DND-41 (cell line): ENCODE measurements around the gene EXD3.

Source experiments
- ATAC-seq: fragments of 200-7000 bp; cut with Tn5 transposase; 3 replicates; pipeline ENCODE4 v1.9.1; 2021; ENCODE audit warnings: low read depth; ENCODE audit not compliant: insufficient read depth
- DNase-seq: peaks from one replicate; pipeline ENCODE4 v3.0.0-alpha.2; 2020
- H2AFZ ChIP-seq: 2 replicates; pipeline ENCODE4 v1.6.0; 2012; ENCODE audit warnings: low read depth, low read length
- H3K27ac ChIP-seq: 2 replicates; pipeline ENCODE4 v1.5.1; 2012; ENCODE audit warnings: low read length, inconsistent platforms
- H3K27me3 ChIP-seq: fragments of 200-600 bp; sonication (generic); 2 replicates; pipeline ENCODE4 v1.6.0; 2012; ENCODE audit warnings: low read length, mild to moderate bottlenecking, inconsistent platforms; ENCODE audit not compliant: insufficient read depth, poor library complexity
- H3K36me3 ChIP-seq: 2 replicates; pipeline ENCODE4 v1.5.1; 2012; ENCODE audit warnings: low read length, inconsistent platforms; ENCODE audit not compliant: insufficient read depth
- H3K4me1 ChIP-seq: 2 replicates; pipeline ENCODE4 v1.5.1; 2012; ENCODE audit warnings: mild to moderate bottlenecking, low read length; ENCODE audit not compliant: insufficient read depth
- H3K4me2 ChIP-seq: 2 replicates; pipeline ENCODE4 v1.6.0; 2012; ENCODE audit warnings: mild to moderate bottlenecking, moderate library complexity, low read length, inconsistent platforms; ENCODE audit not compliant: insufficient read depth
- H3K4me3 ChIP-seq, 2 experiments: fragments of 200-600 bp in 1 of 2; shearing (Covaris generic) in 1 of 2; 2 replicates each; pipeline ENCODE4 v1.5.1; 2012 to 2016; ENCODE audit warnings: inconsistent platforms in 2 of 2, low read length in 2 of 2, mild to moderate bottlenecking in 2 of 2, low read depth in 1 of 2, moderate library complexity in 1 of 2
- H3K79me2 ChIP-seq: 2 replicates; pipeline ENCODE4 v1.6.0; 2012; ENCODE audit warnings: low read length, inconsistent platforms; ENCODE audit not compliant: insufficient read depth
- H3K9ac ChIP-seq: 2 replicates; pipeline ENCODE4 v1.6.0; 2012; ENCODE audit warnings: low read depth, mild to moderate bottlenecking, inconsistent platforms, low read length, moderate library complexity
- H3K9me3 ChIP-seq: 2 replicates; pipeline ENCODE4 v1.5.1; 2012; ENCODE audit warnings: low read length, moderate library complexity, mild to moderate bottlenecking, inconsistent platforms; ENCODE audit not compliant: insufficient read depth, severe bottlenecking
- H4K20me1 ChIP-seq: 2 replicates; pipeline ENCODE4 v1.6.0; 2012; ENCODE audit warnings: low read length; ENCODE audit not compliant: insufficient read depth
- EZH2 ChIP-seq: IDR thresholded peaks from 3 replicates; pipeline ENCODE4 v1.6.1; 2012; ENCODE audit warnings: borderline replicate concordance, low read depth, mild to moderate bottlenecking, moderate library complexity, low read length, inconsistent platforms; ENCODE audit not compliant: severe bottlenecking
- TF ChIP-seq, protein P1 (sequence below): IDR thresholded peaks from 2 replicates; pipeline ENCODE4 v1.5.1; 2012; ENCODE audit warnings: borderline replicate concordance, low read length, moderate library complexity, mild to moderate bottlenecking; ENCODE audit not compliant: poor library complexity, severe bottlenecking; ENCODE audit errors: extremely low read depth

EXD3 gene

DNA sequence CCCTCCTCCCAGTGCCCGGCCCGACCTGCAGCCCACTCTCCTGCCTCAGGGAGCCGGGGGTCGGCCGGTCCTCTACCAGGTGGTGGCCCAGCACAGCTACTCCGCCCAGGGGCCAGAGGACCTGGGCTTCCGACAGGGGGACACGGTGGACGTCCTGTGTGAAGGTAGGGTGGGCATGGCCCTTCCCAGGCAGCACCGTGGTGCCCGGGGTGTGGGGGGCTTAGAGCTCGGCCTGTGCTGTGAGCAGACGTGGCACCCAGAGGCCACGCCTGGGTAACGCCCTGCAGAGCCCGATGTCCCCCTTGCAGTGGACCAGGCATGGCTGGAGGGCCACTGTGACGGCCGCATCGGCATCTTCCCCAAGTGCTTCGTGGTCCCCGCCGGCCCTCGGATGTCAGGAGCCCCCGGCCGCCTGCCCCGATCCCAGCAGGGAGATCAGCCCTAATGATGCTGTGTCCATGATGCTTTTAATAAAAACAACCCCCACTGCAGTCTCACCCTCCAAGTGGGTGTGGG lies 11.0 kb upstream of the EXD3 start:
- no peak for ATAC-seq
- Histone ChIP-seq H3K4me3 (no peak overlapping the region), H3K4me2 (no peak overlapping the region), H3K79me2 (no peaks in the 10 kb centered on the region), H3K9me3 (no peaks in the 10 kb centered on the region), H4K20me1 (peaks cover 7% of the 10 kb centered on the region; the same call in 1 of the 2 replicates), H3K27me3 (no peaks in the 10 kb centered on the region), H3K27ac (no peak overlapping the region), H2AFZ (no peak overlapping the region), H3K9ac (no peak overlapping the region), H3K4me1 (no peaks in the 10 kb centered on the region), H3K36me3 (no peaks in the 10 kb centered on the region)
- no peak for DNase-seq
- TF ChIP-seq, protein P1, sequence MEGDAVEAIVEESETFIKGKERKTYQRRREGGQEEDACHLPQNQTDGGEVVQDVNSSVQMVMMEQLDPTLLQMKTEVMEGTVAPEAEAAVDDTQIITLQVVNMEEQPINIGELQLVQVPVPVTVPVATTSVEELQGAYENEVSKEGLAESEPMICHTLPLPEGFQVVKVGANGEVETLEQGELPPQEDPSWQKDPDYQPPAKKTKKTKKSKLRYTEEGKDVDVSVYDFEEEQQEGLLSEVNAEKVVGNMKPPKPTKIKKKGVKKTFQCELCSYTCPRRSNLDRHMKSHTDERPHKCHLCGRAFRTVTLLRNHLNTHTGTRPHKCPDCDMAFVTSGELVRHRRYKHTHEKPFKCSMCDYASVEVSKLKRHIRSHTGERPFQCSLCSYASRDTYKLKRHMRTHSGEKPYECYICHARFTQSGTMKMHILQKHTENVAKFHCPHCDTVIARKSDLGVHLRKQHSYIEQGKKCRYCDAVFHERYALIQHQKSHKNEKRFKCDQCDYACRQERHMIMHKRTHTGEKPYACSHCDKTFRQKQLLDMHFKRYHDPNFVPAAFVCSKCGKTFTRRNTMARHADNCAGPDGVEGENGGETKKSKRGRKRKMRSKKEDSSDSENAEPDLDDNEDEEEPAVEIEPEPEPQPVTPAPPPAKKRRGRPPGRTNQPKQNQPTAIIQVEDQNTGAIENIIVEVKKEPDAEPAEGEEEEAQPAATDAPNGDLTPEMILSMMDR = no peak
- no peak for TF ChIP-seq EZH2

DNA sequence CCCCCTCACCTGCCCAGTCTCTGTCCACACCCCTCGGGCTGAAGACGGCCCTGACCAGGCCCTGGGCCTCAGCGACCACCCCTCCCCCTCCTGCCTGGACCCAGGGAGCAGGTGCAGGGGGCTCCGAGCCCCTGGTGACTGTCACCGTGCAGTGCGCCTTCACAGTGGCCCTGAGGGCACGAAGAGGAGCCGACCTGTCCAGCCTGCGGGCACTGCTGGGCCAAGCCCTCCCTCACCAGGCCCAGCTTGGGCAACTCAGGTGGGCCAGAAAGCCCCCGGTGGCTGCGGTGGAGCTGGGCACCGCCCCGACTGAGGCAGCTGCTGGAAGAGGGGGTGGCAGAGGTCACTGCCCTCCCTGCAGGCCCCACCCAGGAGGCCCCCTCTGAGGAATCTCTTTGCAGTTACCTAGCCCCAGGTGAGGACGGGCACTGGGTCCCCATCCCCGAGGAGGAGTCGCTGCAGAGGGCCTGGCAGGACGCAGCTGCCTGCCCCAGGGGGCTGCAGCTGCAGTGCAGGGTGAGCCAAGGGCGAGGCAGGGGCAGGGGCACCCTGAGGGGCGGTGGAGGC lies 10.5 kb upstream of the EXD3 start:
- no peak for TF ChIP-seq EZH2
- TF ChIP-seq, protein P1 = no peak
- no peaks in the 10 kb centered on the region for H3K9me3 ChIP-seq
- no peak overlapping the region for H2AFZ ChIP-seq
- no peak overlapping the region for H3K9ac ChIP-seq
- ATAC-seq = no peak
- H3K4me1 ChIP-seq = no peaks in the 10 kb centered on the region
- H3K4me2 ChIP-seq = no peak overlapping the region
- H3K36me3 ChIP-seq = no peaks in the 10 kb centered on the region
- no peaks in the 10 kb centered on the region for H3K79me2 ChIP-seq
- H3K27me3 ChIP-seq = no peaks in the 10 kb centered on the region
- H3K27ac ChIP-seq = no peak overlapping the region
- peaks cover 7% of the 10 kb centered on the region; the same call in 1 of the 2 replicates for H4K20me1 ChIP-seq
- no peak for DNase-seq
- no peak overlapping the region for H3K4me3 ChIP-seq

DNA sequence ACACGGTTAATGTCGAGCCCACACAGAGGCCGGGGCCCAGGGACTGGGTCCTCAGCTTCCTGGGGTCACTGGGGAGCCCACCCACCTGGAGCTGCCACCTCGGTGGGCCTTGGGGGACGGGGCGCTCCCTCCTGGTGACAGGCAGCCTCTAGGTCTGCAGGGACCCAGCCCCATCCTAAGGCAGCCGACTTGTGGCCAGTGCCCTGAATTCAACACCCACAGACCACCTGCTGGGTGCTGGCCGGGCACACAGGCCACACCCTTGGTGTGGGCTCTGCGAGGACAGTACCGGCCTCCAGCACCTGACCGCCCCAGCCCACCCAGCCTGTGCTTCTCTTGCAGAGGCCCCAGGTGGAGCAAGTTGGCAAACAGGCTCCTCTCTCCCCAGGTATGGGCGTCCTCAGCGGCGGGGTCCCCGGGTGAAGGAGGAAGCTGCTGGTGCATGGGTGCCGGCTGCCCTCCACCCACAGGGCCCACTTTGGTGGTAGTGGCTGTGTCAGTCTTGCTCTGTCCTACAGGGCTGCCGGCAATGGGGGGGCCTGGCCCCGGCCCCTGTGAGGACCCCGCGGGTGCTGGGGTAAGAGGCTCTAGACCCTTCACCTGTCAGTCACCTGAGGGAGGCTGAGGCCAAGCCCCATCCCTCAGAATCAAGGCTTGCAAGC lies 9.9 kb upstream of the EXD3 start:
- no peak overlapping the region for H3K9ac ChIP-seq
- no peaks in the 10 kb centered on the region for H3K9me3 ChIP-seq
- DNase-seq (no peak), ATAC-seq (no peak)
- H3K4me1 ChIP-seq = no peaks in the 10 kb centered on the region
- H4K20me1 ChIP-seq = peaks cover 4% of the 10 kb centered on the region; the same call in 1 of the 2 replicates
- H3K27me3 ChIP-seq = no peaks in the 10 kb centered on the region
- no peaks in the 10 kb centered on the region for H3K79me2 ChIP-seq
- no peak overlapping the region for H3K27ac ChIP-seq
- no peak overlapping the region for H3K4me2 ChIP-seq
- no peaks in the 10 kb centered on the region for H3K36me3 ChIP-seq
- H3K4me3 ChIP-seq = no peak overlapping the region
- no peak overlapping the region for H2AFZ ChIP-seq
- TF ChIP-seq, protein P1 = no peak
- no peak for TF ChIP-seq EZH2
